GM06990 (cell line): ENCODE data around the gene KATNIP.

Experiments
- DNase-seq: peaks from one replicate; pipeline ENCODE4 v3.0.0-alpha.2; 2011; ENCODE audit not compliant: insufficient read length; ENCODE audit errors: extremely low read depth
- H3K27me3 ChIP-seq: replicated peaks from 2 replicates; pipeline ENCODE4 v1.6.0; 2011; ENCODE audit warnings: low read length; ENCODE audit not compliant: control insufficient read depth, insufficient read depth
- H3K36me3 ChIP-seq: 2 replicates; pipeline ENCODE4 v1.5.1; 2011; ENCODE audit warnings: low read length; ENCODE audit not compliant: control insufficient read depth, insufficient read depth
- H3K4me3 ChIP-seq: replicated peaks from 2 replicates; pipeline ENCODE4 v1.5.1; 2011; ENCODE audit warnings: low read depth, mild to moderate bottlenecking, control low read depth, low read length
- CTCF ChIP-seq: IDR thresholded peaks from 2 replicates; pipeline ENCODE4 v1.5.1; 2011; ENCODE audit warnings: low read length, control low read depth, mild to moderate bottlenecking, inconsistent platforms; ENCODE audit not compliant: insufficient read depth, poor library complexity, severe bottlenecking

KATNIP gene

GRCh38 chr16:27518226-27518625, 31.7 kb upstream of the KATNIP start:
- DNase-seq, result no peak
- Histone ChIP-seq H3K4me3 (no peak overlapping the region), H3K36me3 (peaks cover 11% of the 10 kb centered on the region), H3K27me3 (no peaks in the 10 kb centered on the region)
- TF ChIP-seq CTCF, result no peak

- no peak for DNase-seq
- Histone ChIP-seq H3K36me3 (peaks cover 18% of the 10 kb centered on the region), H3K27me3 (no peaks in the 10 kb centered on the region), H3K4me3 (no peak overlapping the region)
- TF ChIP-seq CTCF, result no peak
Measured at GRCh38 chr16:27520982-27521673, 28.8 kb upstream of the KATNIP start.

- H3K36me3 ChIP-seq, result peaks cover 17% of the 10 kb centered on the region
- DNase-seq, result no peak
- TF ChIP-seq CTCF, result no peak
Measured at GRCh38 chr16:27522173-27522707, 27.7 kb upstream of the KATNIP start.

GRCh38 chr16:27526180-27526579, 23.8 kb upstream of the KATNIP start:
- Histone ChIP-seq H3K27me3 (no peaks in the 10 kb centered on the region), H3K36me3 (peaks cover 21% of the 10 kb centered on the region), H3K4me3 (no peak overlapping the region)
- no peak for TF ChIP-seq CTCF
- no peak for DNase-seq

More at GRCh38 chr16:27522173-27522707, 27.7 kb upstream of the KATNIP start:
- no peaks in the 10 kb centered on the region for H3K27me3 ChIP-seq
- no peak overlapping the region for H3K4me3 ChIP-seq

- Histone ChIP-seq H3K4me3 (no peak overlapping the region), H3K36me3 (peaks cover 28% of the 10 kb centered on the region), H3K27me3 (no peaks in the 10 kb centered on the region)
- TF ChIP-seq CTCF, result no peak
- no peak for DNase-seq
Measured at GRCh38 chr16:27528294-27528693, 21.6 kb upstream of the KATNIP start.
